Measurements from ENCODE around the gene CHCHD3.
"Not testable (repeated sequence)": the region's sequence is repeated elsewhere in the genome, so short reads cannot be mapped to it uniquely, and the experiment has no call there.

Gene CHCHD3

DNA sequence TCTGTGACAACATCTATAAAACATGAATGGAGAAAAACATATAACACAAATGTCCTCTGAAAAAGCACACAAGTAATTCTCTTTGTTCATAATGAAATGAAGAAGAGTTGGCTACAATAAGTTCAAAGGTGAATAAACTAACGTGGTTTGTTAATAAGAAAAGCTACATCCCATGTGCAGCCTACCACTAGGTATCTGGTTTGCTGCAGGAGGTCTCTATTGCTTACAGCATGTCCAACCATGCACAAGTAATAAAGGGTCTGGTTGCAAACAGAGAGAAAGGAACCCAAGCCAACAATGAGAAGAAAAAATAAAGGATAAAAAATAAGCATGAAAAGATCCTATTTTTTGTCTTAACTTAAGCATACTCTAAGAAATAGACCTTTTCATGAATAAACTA, 139.2 kb downstream of the CHCHD3 start:
- DNase-seq = no peak

DNA sequence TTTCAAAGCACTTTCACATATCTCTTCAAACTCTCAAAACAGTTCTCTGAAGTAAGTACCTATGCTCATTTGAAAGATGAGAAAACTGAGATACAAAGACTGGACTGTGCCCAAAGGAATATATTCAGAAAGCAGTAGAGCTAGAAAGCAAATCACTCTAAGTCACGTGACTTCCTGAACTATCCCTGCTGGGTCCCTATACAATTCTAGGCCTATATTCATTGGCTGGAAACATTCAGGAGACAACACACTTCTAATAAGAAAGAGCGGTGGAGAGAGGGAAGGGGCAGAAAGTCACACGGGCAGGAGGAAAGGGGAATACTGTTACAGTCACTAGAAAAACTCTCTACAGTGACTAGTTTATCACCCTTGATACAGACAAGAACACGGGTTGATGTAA, 140.0 kb downstream of the CHCHD3 start:
- DNase-seq = no peak

DNA sequence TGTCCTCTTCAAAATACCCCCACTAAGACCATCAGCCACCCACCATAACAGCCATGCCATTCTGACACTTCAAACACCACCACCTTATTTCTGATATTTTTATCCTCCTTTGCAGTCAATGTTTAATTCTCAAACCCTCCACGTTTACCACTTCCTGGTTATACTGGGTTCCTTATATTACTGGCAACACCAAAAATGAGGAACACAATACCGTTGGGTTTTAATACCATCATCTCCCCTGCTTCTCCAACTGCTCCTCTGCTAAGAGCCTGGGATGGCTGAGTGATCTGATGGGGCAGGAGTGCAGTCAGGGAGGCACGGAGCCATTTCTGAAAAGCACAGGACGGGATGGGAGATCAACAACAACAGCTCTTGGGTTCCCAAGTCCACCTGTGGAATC, 140.5 kb downstream of the CHCHD3 start:
- no peak for DNase-seq

DNA sequence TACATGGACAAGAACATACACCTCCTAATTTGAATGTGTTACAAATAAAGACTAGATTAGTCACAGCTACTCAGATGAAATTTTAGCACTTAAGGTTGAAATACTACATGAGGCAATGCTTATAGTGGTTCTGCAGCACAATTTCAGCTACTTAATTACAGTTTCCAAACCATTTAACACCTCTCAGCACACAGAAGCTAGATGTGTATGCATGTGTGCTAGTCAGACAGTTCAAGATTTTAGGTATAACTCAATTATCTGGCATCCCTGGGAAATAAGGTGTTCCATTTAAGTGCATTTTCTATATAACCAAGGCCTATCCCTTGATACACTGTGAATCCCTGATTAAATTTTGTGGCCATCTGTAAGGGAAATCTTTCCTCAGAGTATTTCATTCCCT, 141.8 kb downstream of the CHCHD3 start:
- no peak for DNase-seq

DNA sequence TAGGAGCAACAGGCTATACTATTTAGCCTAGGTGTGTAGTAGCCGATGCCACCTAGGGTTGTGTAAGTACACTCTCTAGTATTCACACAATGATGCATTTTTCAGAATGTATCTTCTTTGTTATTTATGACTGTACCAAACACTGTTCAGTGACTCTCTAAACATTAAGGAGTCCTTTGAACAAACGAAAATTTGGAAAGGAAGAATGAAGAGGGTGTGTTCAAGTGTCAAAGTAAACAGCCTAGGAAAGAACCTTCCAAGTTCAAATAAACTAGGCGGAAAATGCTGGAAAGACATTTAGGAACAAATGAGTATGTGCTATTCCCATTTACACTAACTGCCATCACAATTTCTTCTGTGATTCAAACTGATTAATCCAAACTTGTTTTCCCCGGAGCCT, 142.4 kb downstream of the CHCHD3 start:
- DNase-seq = no peak

DNA sequence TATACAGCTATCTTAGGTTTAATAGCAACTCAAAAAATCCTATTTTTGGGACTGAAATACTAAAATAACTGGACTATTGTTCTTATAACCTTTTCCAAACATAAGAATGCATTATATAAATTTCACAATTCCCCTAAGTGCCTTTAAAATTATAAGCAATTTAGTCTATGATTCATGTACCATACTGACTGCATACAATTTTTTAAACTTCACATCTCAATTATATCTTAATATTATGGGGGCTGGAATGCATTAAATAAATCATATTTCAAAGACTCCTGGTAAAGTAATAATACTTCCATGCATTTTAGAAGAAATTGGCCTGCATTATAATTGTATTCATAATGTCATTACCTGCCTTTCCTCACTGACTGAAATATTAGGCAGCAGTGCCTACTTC, 144.6 kb downstream of the CHCHD3 start:
- no peak for DNase-seq

DNA sequence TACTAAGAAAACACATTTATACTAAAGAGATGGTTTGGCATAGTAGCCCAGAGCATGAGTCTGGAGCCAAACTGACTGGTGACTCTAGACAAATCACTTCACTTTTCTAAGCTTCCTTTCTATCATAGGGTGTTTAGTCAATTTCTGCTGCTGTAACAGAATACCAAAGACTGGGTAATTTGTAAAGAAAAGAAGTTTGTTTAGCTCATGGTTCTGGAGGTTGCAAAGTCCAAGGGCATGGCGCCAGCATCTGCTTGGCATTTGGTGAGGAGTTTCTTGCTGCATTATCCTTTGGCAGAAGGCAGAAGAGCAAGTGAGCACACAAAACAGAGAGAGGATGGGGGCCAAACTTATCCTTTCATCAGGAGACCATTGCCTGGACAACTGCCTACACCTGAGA, 146.3 kb downstream of the CHCHD3 start:
- DNase-seq = no peak

DNA sequence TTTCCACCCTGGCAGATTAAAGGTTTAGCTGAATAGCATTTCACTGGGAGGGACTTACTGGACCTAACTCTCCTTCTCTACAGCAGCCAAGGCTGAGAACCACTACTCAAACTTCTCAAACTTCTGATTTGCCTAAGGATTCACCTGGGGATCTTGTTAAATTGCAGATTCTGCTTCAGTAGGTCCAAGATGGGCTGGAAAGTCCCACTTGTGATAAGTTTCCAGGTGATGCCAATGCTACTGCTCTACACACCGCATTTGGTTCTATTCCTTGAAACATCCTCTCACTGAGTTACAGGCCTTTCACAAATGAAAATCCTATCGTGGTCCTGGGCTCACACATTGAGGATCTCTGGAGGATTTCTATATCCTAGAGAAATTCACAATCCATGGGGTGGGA, 147.9 kb downstream of the CHCHD3 start:
- DNase-seq = no peak

DNA sequence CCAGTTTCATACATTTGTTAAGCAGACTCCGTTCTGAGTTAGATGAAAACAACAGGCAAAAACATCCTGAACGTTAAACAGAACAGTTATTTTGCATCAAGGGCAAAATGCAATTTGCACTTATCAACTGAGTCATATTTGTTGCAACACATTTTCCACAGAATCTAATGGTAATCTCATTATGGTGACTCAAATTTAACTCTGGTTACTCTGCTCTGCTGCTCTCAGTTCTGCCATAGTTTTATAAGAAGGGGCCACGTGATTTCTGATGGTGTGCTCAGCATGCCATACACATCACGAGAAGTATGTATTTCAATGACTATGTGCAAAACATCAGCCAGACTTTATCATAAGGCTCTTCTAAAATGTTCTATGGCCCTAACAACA, 148.8 kb downstream of the CHCHD3 start:
- DNase-seq = no peak

DNA sequence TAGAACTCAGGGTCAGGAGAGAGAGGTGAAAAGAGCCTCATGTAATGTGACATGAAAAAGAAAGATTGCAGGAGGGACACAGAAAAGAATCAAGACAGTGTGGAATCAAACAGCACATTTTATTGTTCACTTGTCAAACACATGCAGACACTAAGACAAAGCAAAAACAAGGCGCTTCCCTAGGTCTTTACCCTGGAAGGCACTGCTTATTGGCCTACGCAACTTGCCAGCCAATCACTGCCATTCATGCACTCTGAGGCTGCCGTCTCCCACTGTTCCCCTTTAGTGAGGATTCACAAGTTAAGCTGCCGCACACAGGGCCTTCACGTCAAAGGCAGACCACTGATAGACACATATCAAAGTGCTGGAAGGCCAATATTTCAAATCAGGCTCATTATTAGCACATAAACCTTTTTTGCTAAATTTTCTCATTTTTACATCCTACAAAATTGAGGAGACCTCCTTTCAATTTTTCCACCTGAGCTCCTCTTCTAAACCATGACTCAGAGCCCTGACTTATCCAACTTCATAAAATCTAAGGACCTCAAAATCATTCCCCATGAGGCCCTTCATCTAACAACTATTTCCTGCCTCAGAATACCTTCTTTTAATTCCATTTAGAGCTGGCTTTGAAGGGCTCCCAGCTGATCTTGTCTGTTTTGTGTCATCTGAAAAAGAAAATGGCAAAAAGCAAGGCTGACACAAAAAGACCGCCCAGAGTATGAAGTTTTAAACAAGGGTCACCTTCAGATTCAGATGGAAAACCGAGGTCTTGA, 149.4 kb downstream of the CHCHD3 start:
- no peak for DNase-seq

DNA sequence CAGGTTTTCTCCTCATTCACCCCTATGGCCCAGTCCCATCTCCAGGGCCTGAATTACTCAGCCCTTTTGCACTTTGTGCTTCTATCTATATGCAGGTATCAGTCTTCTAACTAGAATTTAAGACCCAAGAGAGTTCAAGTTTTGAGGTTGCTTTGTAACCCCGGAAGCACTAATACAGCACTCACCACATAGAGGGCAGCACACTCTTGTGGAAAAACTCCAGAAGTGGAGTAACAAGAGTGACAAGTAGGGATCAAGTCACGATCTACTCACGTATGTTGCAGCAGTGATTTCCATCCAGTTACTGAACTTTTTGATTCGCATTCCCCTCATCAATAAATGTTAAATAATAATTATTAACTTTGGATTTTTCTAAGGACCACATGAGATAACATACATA, 151.0 kb downstream of the CHCHD3 start:
- DNase-seq = no peak

DNA sequence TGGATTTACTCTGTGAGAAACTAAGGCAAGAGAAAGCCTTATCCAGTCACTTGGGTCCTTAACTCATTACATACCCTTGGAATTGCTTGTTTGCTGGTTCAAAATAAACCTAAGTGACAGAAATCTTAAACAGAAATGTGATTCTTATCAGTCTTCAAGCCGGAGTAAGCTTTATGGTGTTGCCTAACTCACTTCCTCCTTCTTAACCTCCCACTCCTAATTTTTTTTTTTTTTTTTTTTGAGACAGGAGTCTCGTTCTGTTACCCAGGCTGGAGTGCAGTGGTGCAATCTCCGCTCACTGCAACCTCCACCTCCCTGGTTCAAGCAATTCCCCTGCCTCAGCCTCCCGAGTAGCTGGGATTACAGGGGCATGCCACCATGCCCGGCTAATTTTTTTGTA, 151.9 kb downstream of the CHCHD3 start:
- DNase-seq = not testable (repeated sequence)

DNA sequence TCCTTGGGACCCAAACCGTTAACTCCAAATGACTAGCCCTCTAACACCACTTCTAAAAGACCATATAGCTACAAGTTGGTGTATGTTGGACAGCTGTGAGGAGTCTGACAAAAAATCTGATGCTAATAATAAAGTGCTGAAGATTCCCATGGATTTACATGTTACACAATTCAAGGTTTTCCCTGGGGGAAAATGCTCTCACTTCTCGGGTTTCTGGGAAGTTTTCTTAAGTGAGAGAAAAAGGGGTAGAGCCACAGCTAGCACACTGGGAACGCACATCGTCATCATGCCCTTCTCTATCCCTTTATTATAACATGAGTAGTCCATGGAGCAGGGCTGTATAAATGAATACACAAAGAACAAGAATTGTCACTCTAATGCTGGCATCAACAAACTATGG, 162.1 kb downstream of the CHCHD3 start:
- no peak for DNase-seq

DNA sequence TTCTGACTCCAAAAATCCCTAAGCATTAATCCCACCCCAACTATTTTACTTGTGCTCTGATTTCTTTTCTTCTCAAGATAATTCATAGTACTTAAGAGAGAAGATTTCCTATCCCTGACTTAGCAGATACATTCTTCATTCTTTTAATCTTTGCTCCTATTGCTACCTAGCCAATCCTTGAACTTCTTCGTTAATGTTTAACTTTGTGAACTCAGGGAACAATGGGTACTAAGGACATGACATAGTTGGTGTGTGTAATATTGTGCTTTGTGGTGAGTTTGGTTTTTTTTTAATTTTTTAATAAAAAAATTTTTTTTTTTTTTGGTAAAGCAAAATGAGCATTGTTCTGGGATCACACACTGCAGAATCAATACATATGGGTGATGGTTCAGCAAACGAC, 166.2 kb downstream of the CHCHD3 start:
- no peak for DNase-seq

DNA sequence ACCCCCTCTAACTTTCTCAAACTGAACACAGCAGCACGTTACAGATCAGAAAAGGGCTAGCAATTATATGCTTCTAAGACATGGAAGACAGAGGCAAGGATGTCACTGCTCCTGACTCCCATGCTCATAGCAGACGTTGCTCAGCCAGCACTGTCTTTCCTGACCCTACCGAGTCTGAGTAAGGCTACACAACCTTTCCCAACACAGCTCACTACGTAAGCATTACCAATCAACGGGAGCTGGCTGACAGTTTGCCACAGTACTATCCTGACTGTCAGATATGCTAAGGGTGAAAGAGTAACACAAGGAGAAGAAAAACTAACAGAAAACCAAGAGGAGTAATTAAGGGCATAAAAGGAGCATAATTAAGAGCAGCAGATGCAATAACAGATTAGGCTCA, 171.2 kb downstream of the CHCHD3 start:
- DNase-seq = no peak

DNA sequence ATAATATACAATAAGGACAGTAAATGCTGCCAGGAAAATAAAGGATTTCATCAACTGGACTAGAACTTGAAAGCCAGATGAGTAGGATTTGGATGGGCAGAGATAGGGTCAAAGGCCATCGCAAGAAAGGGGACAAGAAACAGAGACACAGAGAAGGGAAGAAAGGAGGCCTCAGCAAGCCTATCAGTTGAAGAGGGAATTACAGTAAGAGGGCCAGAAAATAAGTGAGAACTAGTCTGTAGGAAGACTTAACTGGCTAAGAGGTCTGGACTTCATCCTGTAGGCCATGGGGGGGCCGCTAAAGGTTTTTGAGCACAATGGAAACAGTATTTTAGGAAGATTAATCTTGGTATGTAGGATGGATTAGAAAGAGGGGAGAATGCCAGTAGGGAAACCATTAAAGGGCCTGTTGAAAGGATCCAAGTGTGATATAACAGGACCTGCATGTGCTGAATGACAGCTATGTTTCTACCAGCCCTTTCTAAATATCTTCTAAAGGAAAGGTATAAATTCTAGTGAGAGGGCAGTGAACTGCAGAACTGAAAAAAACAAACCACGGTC, 174.4 kb downstream of the CHCHD3 start:
- no peak for DNase-seq

DNA sequence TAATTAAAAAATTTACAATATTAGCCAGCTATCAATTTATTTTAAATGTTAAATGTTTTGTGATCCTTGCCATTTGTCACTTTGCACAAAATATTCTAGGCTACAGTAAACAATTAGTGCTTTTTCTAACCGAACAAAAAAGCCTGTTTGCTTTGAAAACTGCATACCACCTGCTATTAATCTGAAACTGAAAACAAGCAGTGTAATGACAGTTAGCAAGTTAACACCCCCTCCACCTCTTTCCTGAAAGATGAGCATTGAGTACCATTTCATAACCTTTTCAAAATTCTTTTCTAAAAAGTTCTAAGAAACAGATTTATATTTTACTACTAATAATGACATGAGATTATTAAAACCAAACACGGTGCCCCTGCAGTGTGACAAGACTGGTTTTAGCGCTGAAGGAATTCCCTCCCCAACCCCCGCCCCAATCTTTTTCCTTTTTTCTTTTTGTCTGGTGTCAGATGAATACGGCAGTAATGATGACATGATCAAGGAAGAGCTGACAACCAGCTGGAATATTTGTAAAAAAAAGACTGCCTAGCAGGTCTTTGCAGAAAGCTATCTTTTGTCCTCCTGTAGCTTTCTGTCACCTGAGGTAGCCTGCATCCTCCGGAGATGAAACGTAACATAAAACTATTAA, 175.6 kb downstream of the CHCHD3 start:
- DNase-seq = no peak

DNA sequence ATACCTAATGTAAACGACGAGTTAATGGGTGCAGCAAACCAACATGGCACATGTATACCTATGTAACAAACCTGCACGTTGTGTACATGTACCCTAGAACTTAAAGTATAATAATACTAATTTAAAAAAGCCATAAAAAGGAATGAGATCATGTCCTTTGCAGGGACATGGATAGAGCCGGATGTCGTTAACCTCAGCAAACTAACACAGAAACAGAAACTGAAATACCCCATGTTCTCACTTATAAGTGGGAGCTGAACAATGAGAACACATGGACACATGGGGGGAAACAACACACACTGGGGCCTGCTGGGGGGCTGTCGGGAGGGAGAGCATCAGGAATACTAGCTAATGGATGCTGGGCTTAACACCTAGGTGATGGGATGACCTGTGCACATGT, 176.8 kb downstream of the CHCHD3 start:
- DNase-seq = not testable (repeated sequence)

DNA sequence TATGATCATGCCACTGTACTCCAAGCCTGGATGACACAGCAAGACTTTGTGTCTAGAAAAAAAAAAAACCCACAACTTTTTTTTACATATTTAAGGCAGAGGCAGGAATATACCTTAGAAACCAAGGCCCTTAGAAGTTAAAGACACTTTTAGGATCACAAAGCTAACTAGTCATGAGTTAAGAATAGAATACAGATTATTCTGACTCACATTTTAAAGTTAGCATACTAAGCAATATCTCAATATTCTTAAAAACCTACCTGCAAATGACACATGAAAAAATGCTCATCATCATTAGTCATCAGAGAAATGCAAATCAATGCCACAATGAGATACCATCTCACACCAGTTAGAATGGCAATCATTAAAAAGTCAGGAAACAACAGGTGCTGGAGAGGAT, 177.7 kb downstream of the CHCHD3 start:
- no peak for DNase-seq

DNA sequence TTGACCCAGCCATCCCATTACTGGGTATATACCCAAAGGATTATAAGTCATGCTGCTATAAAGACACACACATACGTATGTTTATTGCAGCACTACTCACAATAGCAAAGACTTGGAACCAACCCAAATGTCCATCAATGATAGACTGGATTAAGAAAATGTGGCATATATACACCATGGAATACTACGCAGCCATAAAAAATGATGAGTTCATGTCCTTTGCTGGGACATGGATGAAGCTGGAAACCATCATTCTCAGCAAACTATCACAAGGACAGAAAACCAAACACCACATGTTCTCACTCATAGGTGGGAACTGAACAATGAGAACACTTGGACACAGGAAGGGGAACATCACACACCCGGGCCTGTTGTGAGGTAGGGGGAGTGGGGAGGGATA, 179.6 kb downstream of the CHCHD3 start:
- DNase-seq = not testable (repeated sequence)

DNA sequence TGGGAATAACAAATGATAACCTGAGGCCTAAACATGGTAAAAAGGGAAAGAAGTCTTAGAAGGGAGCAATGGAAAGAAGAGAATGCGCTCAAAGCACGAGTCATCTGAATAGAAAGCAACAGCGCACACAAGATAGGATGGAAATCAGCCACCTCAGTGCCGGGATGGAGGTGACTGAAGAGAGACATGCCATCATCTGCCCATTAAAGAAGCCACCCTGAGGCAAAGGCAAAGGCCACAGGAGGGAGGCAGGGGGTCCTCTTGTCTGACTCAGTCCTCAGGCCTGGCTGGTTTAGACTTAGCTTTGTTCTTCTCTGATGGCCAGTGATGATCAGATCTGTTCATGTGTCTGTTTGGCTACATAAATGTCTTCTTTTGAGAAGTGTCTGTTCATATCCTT, 180.6 kb downstream of the CHCHD3 start:
- no peak for DNase-seq

DNA sequence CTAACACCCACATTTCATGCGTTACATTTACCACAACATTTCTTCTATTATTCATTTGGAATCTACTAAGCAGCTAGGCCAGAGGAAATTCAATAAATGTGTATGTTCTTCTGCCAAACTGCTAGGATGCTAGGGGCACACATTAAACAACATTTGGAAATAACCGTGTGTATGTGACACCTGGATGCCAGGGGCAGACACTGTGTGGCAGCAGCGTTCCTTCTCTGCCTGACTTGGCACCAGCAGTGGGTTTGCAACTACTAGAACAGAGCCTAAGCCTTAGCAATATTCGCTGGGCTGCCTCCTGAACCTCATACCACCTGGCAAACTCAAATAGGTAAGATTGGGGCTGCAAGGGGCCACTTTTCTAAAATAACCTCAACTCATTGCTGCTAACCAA, 182.1 kb downstream of the CHCHD3 start:
- no peak for DNase-seq

DNA sequence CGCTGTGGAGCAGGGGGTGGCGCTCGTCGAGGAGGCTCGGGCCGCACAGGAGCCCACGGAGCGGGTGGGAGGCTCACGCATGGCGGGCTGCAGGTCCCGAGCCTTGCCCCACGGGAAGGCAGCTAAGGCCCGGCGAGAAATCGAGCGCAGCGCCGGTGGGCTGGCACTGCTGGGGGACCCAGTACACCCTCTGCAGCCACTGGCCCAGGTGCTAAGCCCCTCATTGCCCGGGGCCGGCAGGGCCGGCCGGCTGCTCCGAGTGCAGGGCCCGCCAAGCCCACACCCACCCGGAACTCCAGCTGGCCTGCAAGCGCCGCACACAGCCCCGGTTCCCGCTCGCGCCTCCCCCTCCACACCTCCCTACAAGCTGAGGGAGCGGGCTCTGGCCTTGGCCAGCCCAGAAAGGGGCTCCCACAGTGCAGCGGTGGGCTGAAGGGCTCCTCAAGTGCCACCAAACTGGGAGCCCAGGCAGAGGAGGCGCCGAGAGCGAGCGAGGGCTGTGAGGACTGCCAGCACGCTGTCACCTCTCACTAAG, 183.2 kb downstream of the CHCHD3 start:
- not testable (repeated sequence) for DNase-seq

DNA sequence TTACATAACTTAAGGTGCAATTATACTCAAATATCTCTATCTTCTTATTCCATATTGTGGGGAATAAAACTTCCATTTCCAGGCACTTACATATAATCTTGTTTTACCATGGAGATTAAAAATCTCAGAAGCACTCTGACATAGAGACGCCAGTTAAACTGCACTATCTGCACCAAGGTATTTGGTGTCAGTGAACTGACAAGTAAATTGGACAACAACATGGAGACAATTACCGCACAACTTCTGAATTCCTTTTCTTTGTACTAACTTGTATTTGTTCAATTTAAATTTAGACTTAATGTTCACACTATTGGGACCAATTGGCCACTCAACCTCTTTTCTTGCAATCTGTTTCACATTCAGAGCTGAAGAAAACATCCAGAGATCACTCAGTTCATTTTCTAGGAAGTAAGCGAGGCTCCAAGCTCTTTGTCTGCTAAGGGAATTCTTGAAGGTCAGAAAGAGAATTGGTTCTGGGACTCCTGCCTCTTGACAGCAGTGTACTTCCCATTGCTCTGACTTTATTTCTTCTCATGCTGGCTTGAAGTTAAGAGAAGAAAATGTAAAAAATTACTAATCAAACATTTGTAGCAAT, 184.7 kb downstream of the CHCHD3 start:
- no peak for DNase-seq
